Measurements from ENCODE around the gene OR51E2. TPM values are rescaled to one million over a fixed set of nuclear protein-coding genes. Genes with fewer than 3 reads are reported as not detected.
A peak's percentile ranks its signal among the peaks of the same experiment; 100 is the strongest.

OR51E2 gene
- total and polyA plus RNA-seq, 4 experiments from 2014 or later, result not detected

DNA sequence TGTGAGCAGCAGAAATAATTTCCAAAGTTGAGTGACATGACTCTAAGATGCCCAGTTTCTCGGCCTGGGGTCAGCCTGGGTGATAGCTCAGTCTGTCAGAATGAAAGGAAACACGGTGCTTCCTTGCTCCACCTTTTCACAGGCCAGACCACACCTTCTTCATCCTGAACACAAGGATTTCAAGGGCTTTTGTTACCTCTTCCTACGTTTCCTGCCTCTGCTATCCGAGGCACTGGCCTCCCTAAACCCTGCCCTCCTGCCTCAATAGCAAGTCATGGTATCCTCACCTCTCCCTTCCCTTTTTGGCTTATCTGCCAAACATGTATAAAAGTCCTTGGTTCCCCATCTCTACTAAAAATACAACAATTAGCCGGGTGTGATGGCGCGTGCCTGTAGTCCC lies 55.6 kb downstream of the OR51E2 start:
- Mint-ChIP-seq H3K4me1 (no peaks in the 10 kb centered on the region), H3K36me3 (no peaks in the 10 kb centered on the region), H3K27me3 (peaks cover 12 to 15% of the 10 kb centered on the region in 2 donors), H3K4me3 (no peak overlapping the region), H3K9me3 (no peaks in the 10 kb centered on the region), H3K27ac (no peak overlapping the region)
- Histone ChIP-seq H3K27me3 (ENCODE audit: insufficient read depth, low read length) (no peaks in the 10 kb centered on the region), H3K4me1 (ENCODE audit: insufficient read depth, low read length) (no peaks in the 10 kb centered on the region), H3K9me3 (ENCODE audit: control insufficient read depth in 1 of 2, low read length in 2 of 2) (no peaks in the 10 kb centered on the region), H3K36me3 (ENCODE audit: insufficient read depth, low read length) (no peaks in the 10 kb centered on the region), H3K27ac (ENCODE audit: low read depth, low read length) (no peak overlapping the region), H3K4me3 (ENCODE audit: low read length in 2 of 2) (no peak overlapping the region)
- ChIA-PET POLR2A (ENCODE audit: partially characterized antibody) (no interaction called here), CTCF (ENCODE audit: partially characterized antibody) (no interaction called here)
- DNase-seq, result no peak
- intact Hi-C loops (cut with micrococcal nuclease), result no loop called here

DNA sequence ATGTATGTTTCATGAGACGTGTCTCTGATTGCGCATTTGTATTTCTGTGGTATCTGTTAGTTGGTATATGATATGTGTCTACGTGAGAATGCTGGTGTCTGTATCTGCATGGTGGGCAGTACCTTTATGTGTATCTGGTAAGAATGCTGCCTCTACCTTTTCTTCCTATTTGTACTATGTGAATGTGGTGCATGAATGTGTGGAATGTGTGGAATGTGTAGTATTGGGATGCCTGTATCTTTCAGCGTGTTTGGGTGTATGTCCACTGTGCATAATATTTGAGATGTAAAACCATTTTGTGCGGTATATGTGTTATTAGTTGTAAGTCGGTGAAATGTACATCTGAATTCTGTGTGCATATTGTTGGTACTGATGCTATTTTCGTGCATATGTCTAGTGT lies 56.2 kb downstream of the OR51E2 start:
- no peak overlapping the region for H3K27ac Mint-ChIP-seq
- ChIA-PET CTCF (ENCODE audit: partially characterized antibody) (no interaction called here), POLR2A (ENCODE audit: partially characterized antibody) (no interaction called here)
- H3K4me3 ChIP-seq (ENCODE audit: low read length in 2 of 2), result no peak overlapping the region
- no peak overlapping the region for H3K27ac ChIP-seq (ENCODE audit: low read depth, low read length)
- no peaks in the 10 kb centered on the region for H3K9me3 ChIP-seq (ENCODE audit: control insufficient read depth in 1 of 2, low read length in 2 of 2)
- no peaks in the 10 kb centered on the region for H3K4me1 ChIP-seq (ENCODE audit: insufficient read depth, low read length)
- H3K36me3 Mint-ChIP-seq, result no peaks in the 10 kb centered on the region
- H3K9me3 Mint-ChIP-seq, result no peaks in the 10 kb centered on the region
- DNase-seq, result no peak
- H3K27me3 ChIP-seq (ENCODE audit: insufficient read depth, low read length), result no peaks in the 10 kb centered on the region
- no peaks in the 10 kb centered on the region for H3K4me1 Mint-ChIP-seq
- H3K27me3 Mint-ChIP-seq, result peaks cover 12 to 15% of the 10 kb centered on the region in 2 donors
- intact Hi-C loops (cut with micrococcal nuclease), result no loop called here
- H3K36me3 ChIP-seq (ENCODE audit: insufficient read depth, low read length), result no peaks in the 10 kb centered on the region
- H3K4me3 Mint-ChIP-seq, result no peak overlapping the region

DNA sequence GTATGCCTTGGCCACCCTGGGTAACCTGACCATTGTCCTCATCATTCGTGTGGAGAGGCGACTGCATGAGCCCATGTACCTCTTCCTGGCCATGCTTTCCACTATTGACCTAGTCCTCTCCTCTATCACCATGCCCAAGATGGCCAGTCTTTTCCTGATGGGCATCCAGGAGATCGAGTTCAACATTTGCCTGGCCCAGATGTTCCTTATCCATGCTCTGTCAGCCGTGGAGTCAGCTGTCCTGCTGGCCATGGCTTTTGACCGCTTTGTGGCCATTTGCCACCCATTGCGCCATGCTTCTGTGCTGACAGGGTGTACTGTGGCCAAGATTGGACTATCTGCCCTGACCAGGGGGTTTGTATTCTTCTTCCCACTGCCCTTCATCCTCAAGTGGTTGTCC lies 57.7 kb downstream of the OR51E2 start:
- DNase-seq, result no peak
- POLR2A ChIA-PET (ENCODE audit: partially characterized antibody), result no interaction called here
- Mint-ChIP-seq H3K9me3 (no peaks in the 10 kb centered on the region), H3K27me3 (peaks cover 12 to 14% of the 10 kb centered on the region in 2 donors), H3K27ac (no peak overlapping the region), H3K36me3 (no peaks in the 10 kb centered on the region), H3K4me3 (no peak overlapping the region), H3K4me1 (no peaks in the 10 kb centered on the region)
- Histone ChIP-seq H3K4me1 (ENCODE audit: insufficient read depth, low read length) (no peaks in the 10 kb centered on the region), H3K27ac (ENCODE audit: low read depth, low read length) (no peak overlapping the region), H3K9me3 (ENCODE audit: control insufficient read depth in 1 of 2, low read length in 2 of 2) (no peaks in the 10 kb centered on the region), H3K27me3 (ENCODE audit: insufficient read depth, low read length) (no peaks in the 10 kb centered on the region), H3K36me3 (ENCODE audit: insufficient read depth, low read length) (no peaks in the 10 kb centered on the region), H3K4me3 (ENCODE audit: low read length in 2 of 2) (no peak overlapping the region)
- CTCF ChIA-PET (ENCODE audit: partially characterized antibody), result interaction anchor here (0.7 kb wide), 1 partner anchor 9 kb away, joined by 3 read pairs; no protein-coding TSS in a partner anchor
- intact Hi-C loops (cut with micrococcal nuclease), result no loop called here

GRCh38 chr11:4637662-4638047 lies 60.0 kb downstream of the OR51E2 start:
- Mint-ChIP-seq H3K36me3 (no peaks in the 10 kb centered on the region), H3K9me3 (no peaks in the 10 kb centered on the region), H3K4me1 (no peaks in the 10 kb centered on the region), H3K27me3 (peaks cover 7 to 9% of the 10 kb centered on the region in 2 donors), H3K4me3 (no peak overlapping the region), H3K27ac (no peak overlapping the region)
- Histone ChIP-seq H3K27ac (ENCODE audit: low read depth, low read length) (no peak overlapping the region), H3K4me3 (ENCODE audit: low read length in 2 of 2) (no peak overlapping the region), H3K4me1 (ENCODE audit: insufficient read depth, low read length) (no peaks in the 10 kb centered on the region), H3K36me3 (ENCODE audit: insufficient read depth, low read length) (no peaks in the 10 kb centered on the region), H3K27me3 (ENCODE audit: insufficient read depth, low read length) (no peaks in the 10 kb centered on the region), H3K9me3 (ENCODE audit: control insufficient read depth in 1 of 2, low read length in 2 of 2) (no peaks in the 10 kb centered on the region)
- ChIA-PET POLR2A (ENCODE audit: partially characterized antibody) (no interaction called here), CTCF (ENCODE audit: partially characterized antibody) (interaction anchor here (0.7 to 2.8 kb wide), 16 partner anchors 8 to 1716 kb away, joined by 3 to 34 read pairs (median 6); partner anchors contain the start of gene OR52N2)
- intact Hi-C loops (cut with micrococcal nuclease), result loop anchor here (1.0 to 2.0 kb wide), 3 partner anchors 451 to 1253 kb away; partner anchors contain the start of gene OR52N2
- no peak for DNase-seq

- peaks cover 6 to 9% of the 10 kb centered on the region in 2 donors for H3K27me3 Mint-ChIP-seq
- H3K36me3 Mint-ChIP-seq, result no peaks in the 10 kb centered on the region
- Histone ChIP-seq H3K9me3 (ENCODE audit: control insufficient read depth in 1 of 2, low read length in 2 of 2) (no peaks in the 10 kb centered on the region), H3K36me3 (ENCODE audit: insufficient read depth, low read length) (no peaks in the 10 kb centered on the region), H3K27ac (ENCODE audit: low read depth, low read length) (no peak within 1 kb of the TSS), H3K4me1 (ENCODE audit: insufficient read depth, low read length) (no peaks in the 10 kb centered on the region), H3K4me3 (ENCODE audit: low read length in 2 of 2) (no peak within 1 kb of the TSS), H3K27me3 (ENCODE audit: insufficient read depth, low read length) (no peaks in the 10 kb centered on the region)
- intact Hi-C loops (cut with micrococcal nuclease), result loop anchor here (1.0 to 2.0 kb wide), 3 partner anchors 450 to 1254 kb away; partner anchors contain the start of gene OR52N2
- H3K27ac Mint-ChIP-seq, result no peak within 1 kb of the TSS
- no peaks in the 10 kb centered on the region for H3K9me3 Mint-ChIP-seq
- POLR2A ChIA-PET (ENCODE audit: partially characterized antibody), result no interaction called here
- peak; percentile 47 to 63 (median 59) for DNase-seq
- H3K4me1 Mint-ChIP-seq, result no peaks in the 10 kb centered on the region
- no peak within 1 kb of the TSS for H3K4me3 Mint-ChIP-seq
- CTCF ChIA-PET (ENCODE audit: partially characterized antibody), result interaction anchor here (0.7 to 2.8 kb wide), 28 partner anchors 9 to 1718 kb away, joined by 3 to 34 read pairs (median 4); partner anchors contain the start of gene OR52N2
Measured at GRCh38 chr11:4636962-4637661, 60.5 kb downstream of the OR51E2 start, which contains the start of gene OR51D1. Gene OR51D1 (plus strand): TSS chr11:4637477. CDS start chr11:4639791, 2,314 bp downstream.

- H3K9me3 ChIP-seq (ENCODE audit: control insufficient read depth in 1 of 2, low read length in 2 of 2), result no peaks in the 10 kb centered on the region
- H3K9me3 Mint-ChIP-seq, result peaks cover 0 to 8% (median 2%) of the 10 kb centered on the region in 8 donors
- ChIA-PET CTCF (ENCODE audit: partially characterized antibody) (interaction anchor here (0.9 to 2.8 kb wide), 20 partner anchors 8 to 1255 kb away, joined by 3 to 34 read pairs (median 6); partner anchors contain the start of gene OR52N2), POLR2A (ENCODE audit: partially characterized antibody) (no interaction called here)
- no peak overlapping the region for H3K4me3 ChIP-seq (ENCODE audit: low read length in 2 of 2)
- no peak overlapping the region for H3K27ac Mint-ChIP-seq
- H3K4me1 Mint-ChIP-seq, result no peaks in the 10 kb centered on the region
- no peaks in the 10 kb centered on the region for H3K36me3 Mint-ChIP-seq
- H3K27me3 Mint-ChIP-seq, result peaks cover 6 to 7% of the 10 kb centered on the region in 2 donors
- no peaks in the 10 kb centered on the region for H3K27me3 ChIP-seq (ENCODE audit: insufficient read depth, low read length)
- H3K36me3 ChIP-seq (ENCODE audit: insufficient read depth, low read length), result no peaks in the 10 kb centered on the region
- DNase-seq, result no peak
- intact Hi-C loops (cut with micrococcal nuclease), result loop anchor here (2.0 kb wide), 2 partner anchors 449 to 1255 kb away; no protein-coding TSS in a partner anchor
- no peak overlapping the region for H3K27ac ChIP-seq (ENCODE audit: low read depth, low read length)
- no peak overlapping the region for H3K4me3 Mint-ChIP-seq
- H3K4me1 ChIP-seq (ENCODE audit: insufficient read depth, low read length), result no peaks in the 10 kb centered on the region
Measured at GRCh38 chr11:4636136-4636535, 61.5 kb downstream of the OR51E2 start.
